ENCODE results near the gene PAK3. TPM values are rescaled to one million over a fixed set of nuclear protein-coding genes. Genes with fewer than 3 reads are reported as not detected.

Gene PAK3
- total and polyA plus RNA-seq, 2 experiments from 2014 or later = 5.0 to 5.4 TPM

DNA sequence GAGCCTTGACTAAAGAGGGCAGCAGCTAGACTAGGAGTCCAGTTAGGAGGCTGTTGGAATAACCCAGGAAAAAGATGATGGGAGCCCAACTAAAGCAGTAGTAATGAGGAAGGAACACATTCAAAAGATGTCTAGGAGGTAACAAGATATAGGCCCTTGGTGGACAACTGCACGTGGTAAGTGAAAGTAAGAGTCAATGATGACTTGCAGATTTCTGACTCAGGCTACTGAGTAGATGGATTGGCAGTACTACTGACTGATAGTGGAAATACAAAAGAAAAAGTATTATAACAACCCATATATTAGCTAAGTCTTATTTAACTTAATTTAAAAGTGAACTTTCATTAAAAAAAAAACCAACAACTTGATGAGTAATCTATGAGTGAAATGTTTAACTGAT lies 74.0 kb downstream of the PAK3 start (continued):
- TF ChIP-seq, protein P1, sequence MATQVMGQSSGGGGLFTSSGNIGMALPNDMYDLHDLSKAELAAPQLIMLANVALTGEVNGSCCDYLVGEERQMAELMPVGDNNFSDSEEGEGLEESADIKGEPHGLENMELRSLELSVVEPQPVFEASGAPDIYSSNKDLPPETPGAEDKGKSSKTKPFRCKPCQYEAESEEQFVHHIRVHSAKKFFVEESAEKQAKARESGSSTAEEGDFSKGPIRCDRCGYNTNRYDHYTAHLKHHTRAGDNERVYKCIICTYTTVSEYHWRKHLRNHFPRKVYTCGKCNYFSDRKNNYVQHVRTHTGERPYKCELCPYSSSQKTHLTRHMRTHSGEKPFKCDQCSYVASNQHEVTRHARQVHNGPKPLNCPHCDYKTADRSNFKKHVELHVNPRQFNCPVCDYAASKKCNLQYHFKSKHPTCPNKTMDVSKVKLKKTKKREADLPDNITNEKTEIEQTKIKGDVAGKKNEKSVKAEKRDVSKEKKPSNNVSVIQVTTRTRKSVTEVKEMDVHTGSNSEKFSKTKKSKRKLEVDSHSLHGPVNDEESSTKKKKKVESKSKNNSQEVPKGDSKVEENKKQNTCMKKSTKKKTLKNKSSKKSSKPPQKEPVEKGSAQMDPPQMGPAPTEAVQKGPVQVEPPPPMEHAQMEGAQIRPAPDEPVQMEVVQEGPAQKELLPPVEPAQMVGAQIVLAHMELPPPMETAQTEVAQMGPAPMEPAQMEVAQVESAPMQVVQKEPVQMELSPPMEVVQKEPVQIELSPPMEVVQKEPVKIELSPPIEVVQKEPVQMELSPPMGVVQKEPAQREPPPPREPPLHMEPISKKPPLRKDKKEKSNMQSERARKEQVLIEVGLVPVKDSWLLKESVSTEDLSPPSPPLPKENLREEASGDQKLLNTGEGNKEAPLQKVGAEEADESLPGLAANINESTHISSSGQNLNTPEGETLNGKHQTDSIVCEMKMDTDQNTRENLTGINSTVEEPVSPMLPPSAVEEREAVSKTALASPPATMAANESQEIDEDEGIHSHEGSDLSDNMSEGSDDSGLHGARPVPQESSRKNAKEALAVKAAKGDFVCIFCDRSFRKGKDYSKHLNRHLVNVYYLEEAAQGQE (IDR thresholded peaks at IDR 0.05; ENCODE audit: unreplicated experiment) = no peak
- TF ChIP-seq EZH2phosphoT487 (IDR thresholded peaks at IDR 0.05; ENCODE audit: unreplicated experiment) (no peak), ZNF331 (CRISPR knock-in tag; IDR thresholded peaks at IDR 0.05; ENCODE audit: low read depth) (no peak)
- TF ChIP-seq, protein P2, sequence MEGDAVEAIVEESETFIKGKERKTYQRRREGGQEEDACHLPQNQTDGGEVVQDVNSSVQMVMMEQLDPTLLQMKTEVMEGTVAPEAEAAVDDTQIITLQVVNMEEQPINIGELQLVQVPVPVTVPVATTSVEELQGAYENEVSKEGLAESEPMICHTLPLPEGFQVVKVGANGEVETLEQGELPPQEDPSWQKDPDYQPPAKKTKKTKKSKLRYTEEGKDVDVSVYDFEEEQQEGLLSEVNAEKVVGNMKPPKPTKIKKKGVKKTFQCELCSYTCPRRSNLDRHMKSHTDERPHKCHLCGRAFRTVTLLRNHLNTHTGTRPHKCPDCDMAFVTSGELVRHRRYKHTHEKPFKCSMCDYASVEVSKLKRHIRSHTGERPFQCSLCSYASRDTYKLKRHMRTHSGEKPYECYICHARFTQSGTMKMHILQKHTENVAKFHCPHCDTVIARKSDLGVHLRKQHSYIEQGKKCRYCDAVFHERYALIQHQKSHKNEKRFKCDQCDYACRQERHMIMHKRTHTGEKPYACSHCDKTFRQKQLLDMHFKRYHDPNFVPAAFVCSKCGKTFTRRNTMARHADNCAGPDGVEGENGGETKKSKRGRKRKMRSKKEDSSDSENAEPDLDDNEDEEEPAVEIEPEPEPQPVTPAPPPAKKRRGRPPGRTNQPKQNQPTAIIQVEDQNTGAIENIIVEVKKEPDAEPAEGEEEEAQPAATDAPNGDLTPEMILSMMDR (conservative IDR thresholded peaks at IDR 0.05; ENCODE audit: low read depth in 2 of 2) = no peak

DNA sequence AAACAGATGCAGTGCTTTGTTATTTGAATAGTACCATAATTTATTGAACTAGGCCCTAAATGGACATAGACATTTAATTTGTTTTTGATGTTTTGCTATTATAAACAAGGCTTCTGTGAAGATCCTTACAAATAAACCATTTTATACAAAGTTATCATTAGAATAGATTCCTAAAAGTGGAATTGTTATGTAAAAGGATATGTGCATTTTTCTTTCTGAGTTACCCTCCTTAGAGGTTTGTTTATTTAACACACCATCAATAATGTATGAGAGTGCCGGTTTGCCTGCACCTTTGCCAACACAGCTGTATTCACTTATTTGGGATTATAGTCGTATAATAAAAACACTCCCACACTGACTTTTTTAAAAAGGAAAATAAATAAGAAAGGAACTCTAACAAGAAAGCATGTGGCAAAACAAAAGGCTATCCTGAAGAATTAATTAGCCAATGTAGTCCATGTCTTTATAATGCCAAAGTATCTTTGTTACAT lies 84.8 kb downstream of the PAK3 start:
- no peaks in the 10 kb centered on the region for H3K36me3 Mint-ChIP-seq (ENCODE audit: low read depth)
- peaks cover 28% of the 10 kb centered on the region for H3K4me1 Mint-ChIP-seq
- ATAC-seq (no peak), DNase-seq (ENCODE audit: low spot score) (no peak)
- H3K4me2 ChIP-seq = peak overlapping the region; percentile 37
- no peaks in the 10 kb centered on the region for H3K79me2 ChIP-seq (replicated peaks; ENCODE audit: insufficient read depth)
- no peak overlapping the region for H3K4me3 ChIP-seq
- no peaks in the 10 kb centered on the region for H3K9me2 ChIP-seq (ENCODE audit: insufficient read depth)
- H3K4me3 Mint-ChIP-seq = no peak overlapping the region
- H3K9me3 Mint-ChIP-seq = no peaks in the 10 kb centered on the region; the same call in 2 of the 3 replicates
- H3K27me3 ChIP-seq (ENCODE audit: insufficient read depth) = no peaks in the 10 kb centered on the region
- peaks cover 28% of the 10 kb centered on the region for H3K4me1 ChIP-seq (ENCODE audit: insufficient read depth)
- H3K27ac Mint-ChIP-seq = no peak overlapping the region
- H4K20me1 ChIP-seq (replicated peaks; ENCODE audit: insufficient read depth) = no peaks in the 10 kb centered on the region
- H3K27me3 Mint-ChIP-seq (ENCODE audit: insufficient read depth, low read depth, poor library complexity) = peaks cover 2% of the 10 kb centered on the region
- no peak overlapping the region for H2AFZ ChIP-seq
- no peaks in the 10 kb centered on the region for H3F3A ChIP-seq (replicated peaks; ENCODE audit: low read depth)
- no peaks in the 10 kb centered on the region for H3K36me3 ChIP-seq (ENCODE audit: insufficient read depth)
- H3K27ac ChIP-seq (ENCODE audit: low read depth) = no peak overlapping the region
- TF ChIP-seq, protein P2 (conservative IDR thresholded peaks at IDR 0.05; ENCODE audit: low read depth in 2 of 2) = no peak
- TF ChIP-seq, protein P3, sequence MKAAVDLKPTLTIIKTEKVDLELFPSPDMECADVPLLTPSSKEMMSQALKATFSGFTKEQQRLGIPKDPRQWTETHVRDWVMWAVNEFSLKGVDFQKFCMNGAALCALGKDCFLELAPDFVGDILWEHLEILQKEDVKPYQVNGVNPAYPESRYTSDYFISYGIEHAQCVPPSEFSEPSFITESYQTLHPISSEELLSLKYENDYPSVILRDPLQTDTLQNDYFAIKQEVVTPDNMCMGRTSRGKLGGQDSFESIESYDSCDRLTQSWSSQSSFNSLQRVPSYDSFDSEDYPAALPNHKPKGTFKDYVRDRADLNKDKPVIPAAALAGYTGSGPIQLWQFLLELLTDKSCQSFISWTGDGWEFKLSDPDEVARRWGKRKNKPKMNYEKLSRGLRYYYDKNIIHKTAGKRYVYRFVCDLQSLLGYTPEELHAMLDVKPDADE (IDR thresholded peaks at IDR 0.05) = no peak
- TF ChIP-seq STAT1 (IDR thresholded peaks at IDR 0.05; ENCODE audit: unreplicated experiment) = no peak
- TF ChIP-seq, protein P4, sequence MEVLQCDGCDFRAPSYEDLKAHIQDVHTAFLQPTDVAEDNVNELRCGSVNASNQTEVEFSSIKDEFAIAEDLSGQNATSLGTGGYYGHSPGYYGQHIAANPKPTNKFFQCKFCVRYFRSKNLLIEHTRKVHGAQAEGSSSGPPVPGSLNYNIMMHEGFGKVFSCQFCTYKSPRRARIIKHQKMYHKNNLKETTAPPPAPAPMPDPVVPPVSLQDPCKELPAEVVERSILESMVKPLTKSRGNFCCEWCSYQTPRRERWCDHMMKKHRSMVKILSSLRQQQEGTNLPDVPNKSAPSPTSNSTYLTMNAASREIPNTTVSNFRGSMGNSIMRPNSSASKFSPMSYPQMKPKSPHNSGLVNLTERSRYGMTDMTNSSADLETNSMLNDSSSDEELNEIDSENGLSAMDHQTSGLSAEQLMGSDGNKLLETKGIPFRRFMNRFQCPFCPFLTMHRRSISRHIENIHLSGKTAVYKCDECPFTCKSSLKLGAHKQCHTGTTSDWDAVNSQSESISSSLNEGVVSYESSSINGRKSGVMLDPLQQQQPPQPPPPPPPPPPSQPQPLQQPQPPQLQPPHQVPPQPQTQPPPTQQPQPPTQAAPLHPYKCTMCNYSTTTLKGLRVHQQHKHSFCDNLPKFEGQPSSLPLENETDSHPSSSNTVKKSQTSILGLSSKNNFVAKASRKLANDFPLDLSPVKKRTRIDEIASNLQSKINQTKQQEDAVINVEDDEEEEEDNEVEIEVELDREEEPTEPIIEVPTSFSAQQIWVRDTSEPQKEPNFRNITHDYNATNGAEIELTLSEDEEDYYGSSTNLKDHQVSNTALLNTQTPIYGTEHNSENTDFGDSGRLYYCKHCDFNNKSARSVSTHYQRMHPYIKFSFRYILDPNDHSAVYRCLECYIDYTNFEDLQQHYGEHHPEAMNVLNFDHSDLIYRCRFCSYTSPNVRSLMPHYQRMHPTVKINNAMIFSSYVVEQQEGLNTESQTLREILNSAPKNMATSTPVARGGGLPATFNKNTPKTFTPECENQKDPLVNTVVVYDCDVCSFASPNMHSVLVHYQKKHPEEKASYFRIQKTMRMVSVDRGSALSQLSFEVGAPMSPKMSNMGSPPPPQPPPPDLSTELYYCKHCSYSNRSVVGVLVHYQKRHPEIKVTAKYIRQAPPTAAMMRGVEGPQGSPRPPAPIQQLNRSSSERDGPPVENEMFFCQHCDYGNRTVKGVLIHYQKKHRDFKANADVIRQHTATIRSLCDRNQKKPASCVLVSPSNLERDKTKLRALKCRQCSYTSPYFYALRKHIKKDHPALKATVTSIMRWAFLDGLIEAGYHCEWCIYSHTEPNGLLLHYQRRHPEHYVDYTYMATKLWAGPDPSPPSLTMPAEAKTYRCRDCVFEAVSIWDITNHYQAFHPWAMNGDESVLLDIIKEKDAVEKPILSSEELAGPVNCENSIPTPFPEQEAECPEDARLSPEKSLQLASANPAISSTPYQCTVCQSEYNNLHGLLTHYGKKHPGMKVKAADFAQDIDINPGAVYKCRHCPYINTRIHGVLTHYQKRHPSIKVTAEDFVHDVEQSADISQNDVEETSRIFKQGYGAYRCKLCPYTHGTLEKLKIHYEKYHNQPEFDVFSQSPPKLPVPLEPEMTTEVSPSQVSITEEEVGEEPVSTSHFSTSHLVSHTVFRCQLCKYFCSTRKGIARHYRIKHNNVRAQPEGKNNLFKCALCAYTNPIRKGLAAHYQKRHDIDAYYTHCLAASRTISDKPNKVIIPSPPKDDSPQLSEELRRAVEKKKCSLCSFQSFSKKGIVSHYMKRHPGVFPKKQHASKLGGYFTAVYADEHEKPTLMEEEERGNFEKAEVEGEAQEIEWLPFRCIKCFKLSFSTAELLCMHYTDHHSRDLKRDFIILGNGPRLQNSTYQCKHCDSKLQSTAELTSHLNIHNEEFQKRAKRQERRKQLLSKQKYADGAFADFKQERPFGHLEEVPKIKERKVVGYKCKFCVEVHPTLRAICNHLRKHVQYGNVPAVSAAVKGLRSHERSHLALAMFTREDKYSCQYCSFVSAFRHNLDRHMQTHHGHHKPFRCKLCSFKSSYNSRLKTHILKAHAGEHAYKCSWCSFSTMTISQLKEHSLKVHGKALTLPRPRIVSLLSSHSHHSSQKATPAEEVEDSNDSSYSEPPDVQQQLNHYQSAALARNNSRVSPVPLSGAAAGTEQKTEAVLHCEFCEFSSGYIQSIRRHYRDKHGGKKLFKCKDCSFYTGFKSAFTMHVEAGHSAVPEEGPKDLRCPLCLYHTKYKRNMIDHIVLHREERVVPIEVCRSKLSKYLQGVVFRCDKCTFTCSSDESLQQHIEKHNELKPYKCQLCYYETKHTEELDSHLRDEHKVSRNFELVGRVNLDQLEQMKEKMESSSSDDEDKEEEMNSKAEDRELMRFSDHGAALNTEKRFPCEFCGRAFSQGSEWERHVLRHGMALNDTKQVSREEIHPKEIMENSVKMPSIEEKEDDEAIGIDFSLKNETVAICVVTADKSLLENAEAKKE (CRISPR knock-in tag; IDR thresholded peaks at IDR 0.05) = no peak
- TF ChIP-seq EZH2 (IDR thresholded peaks at IDR 0.05; ENCODE audit: low read depth, unreplicated experiment) = no peak
